Fibroblast of skin of back (primary cell): ENCODE data around the gene CD200R1.

Experiments used
- DNase-seq: peaks from one replicate; pipeline ENCODE4 v3.0.0-alpha.2; 2013

Gene CD200R1

GRCh38 chr3:112888381-112889085 is 86.4 kb downstream of the CD200R1 start:
- DNase-seq, result peak; percentile 60

GRCh38 chr3:112884678-112885290 is 90.1 kb downstream of the CD200R1 start:
- no peak for DNase-seq

GRCh38 chr3:112881891-112882290 is 93.0 kb downstream of the CD200R1 start:
- no peak for DNase-seq

- DNase-seq, result no peak
Observed at GRCh38 chr3:112875561-112875960, 99.3 kb downstream of the CD200R1 start.

GRCh38 chr3:112874725-112875124 is 100.2 kb downstream of the CD200R1 start:
- no peak for DNase-seq

GRCh38 chr3:112873632-112874031 is 101.3 kb downstream of the CD200R1 start:
- no peak for DNase-seq

GRCh38 chr3:112871735-112872134 is 103.2 kb downstream of the CD200R1 start:
- no peak for DNase-seq
